ENCODE results near the gene C17orf67. TPM values are rescaled to one million over a fixed set of nuclear protein-coding genes. Genes with fewer than 3 reads are reported as not detected.

The C17orf67 gene
- total RNA-seq, 1 experiment from 2014 or later, result 3.5 TPM

GRCh38 chr17:56838687-56839086 lies 5.0 kb upstream of the C17orf67 start:
- in situ Hi-C loops (cut with HindIII; ENCODE audit: low pct_unique_long_range_greater_than_20kb, low sequenced_read_pairs), result no loop called here
- no peak for DNase-seq (ENCODE audit: low read depth)

- no peak for DNase-seq (ENCODE audit: low read depth)
- in situ Hi-C loops (cut with HindIII; ENCODE audit: low pct_unique_long_range_greater_than_20kb, low sequenced_read_pairs), result no loop called here
These were observed 1.5 kb upstream of the C17orf67 start for GRCh38 chr17:56835264-56835585.

GRCh38 chr17:56834380-56835263 lies 902 bp upstream of the C17orf67 start:
- no peak for DNase-seq (ENCODE audit: low read depth)
- in situ Hi-C loops (cut with HindIII; ENCODE audit: low pct_unique_long_range_greater_than_20kb, low sequenced_read_pairs), result no loop called here

DNA sequence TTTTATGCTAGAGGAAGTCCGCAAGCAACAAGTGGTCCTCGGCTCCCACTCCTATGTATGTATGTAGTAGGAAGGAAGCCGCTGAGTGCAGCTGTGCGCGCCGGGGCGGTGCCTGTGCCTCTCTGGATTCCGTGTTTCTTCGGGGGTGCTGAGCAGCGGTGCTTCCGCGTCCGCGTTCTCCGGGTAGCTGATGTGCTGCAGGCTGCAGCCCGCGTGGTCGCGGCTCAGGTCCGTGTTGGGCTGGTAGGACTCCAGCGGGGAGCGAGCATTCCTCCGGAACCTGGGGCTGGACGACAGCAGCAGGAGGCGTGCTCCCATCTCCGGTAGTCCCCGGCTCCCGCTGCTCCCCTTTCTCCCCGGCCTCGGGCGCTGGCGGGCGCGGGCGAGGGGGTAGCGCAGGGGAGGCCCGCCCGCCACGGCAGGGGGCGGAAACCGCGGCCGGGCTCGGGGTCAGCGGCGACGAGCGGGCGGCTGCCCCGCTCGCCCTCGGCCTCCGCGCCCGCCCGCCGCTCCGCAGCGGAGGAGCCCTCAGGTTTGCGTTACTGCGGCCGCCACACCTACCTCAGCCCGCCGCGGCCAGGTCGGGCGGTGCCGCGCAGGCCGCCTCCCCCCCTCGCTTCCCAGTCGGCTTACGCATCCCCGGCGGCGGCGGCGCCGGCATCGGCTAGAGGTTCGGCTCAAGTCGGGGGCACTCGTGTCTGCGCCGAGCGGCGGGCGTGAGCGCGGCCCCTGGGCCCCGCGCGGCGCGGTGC lies 487 bp downstream of the C17orf67 start:
- in situ Hi-C loops (cut with HindIII; ENCODE audit: low pct_unique_long_range_greater_than_20kb, low sequenced_read_pairs), result no loop called here
- peak; percentile 87 for DNase-seq (ENCODE audit: low read depth)

DNA sequence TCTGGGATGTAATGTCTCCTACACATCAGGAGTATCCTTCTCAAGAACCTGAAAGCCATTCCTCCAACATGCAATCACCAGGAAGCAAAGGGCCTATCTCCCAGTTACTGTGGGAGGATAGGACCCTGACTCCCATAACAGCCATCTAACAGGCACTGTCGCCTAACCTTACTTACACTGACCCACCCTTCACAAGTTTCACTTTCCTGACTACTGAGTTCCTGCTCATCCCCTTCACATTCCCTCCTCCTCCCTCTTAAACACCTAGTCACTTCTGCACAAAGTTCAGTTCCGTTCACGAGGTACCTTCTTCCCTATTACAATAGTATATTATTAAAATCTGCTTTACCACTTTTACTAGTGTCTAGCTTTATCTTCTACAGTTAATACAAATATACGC lies 1.3 kb downstream of the C17orf67 start:
- no peak for DNase-seq (ENCODE audit: low read depth)
- in situ Hi-C loops (cut with HindIII; ENCODE audit: low pct_unique_long_range_greater_than_20kb, low sequenced_read_pairs), result no loop called here

DNA sequence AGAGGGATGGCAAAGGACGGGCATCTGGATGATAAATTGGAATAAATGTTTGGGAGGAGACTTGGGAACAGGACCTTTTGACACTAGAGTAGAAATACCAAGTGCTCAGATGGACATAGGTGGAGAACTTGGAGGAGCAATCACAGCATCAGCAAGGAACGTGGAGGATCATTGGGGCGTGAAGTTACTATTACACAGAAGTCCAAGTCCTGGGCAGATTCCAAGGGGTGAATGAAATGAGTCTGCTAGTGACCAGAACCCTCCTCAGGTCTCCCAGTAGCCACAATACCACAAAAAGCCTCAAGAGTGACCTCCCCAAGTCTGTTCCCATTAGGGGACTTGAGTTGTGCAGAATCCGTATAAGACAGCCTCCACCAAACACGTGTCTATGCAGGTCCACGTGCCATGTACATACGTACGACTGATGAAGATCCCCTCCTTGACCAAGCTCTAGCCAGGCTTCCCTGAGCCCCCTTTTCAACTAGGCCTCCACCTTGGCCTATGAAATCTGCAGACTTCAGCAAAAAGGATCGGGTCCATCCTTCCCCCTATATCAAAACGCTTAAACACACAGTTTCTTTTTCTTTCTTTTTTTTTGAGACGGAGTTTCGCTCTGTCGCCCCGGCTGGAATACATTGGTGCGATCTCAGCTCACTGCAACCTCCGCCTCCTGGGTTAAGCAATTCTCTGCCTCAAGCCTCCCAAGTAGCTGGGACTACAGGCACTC lies 2.2 kb downstream of the C17orf67 start:
- in situ Hi-C loops (cut with HindIII; ENCODE audit: low pct_unique_long_range_greater_than_20kb, low sequenced_read_pairs), result no loop called here

GRCh38 chr17:56830726-56831368 lies 2.9 kb downstream of the C17orf67 start:
- peak; percentile 58 for DNase-seq (ENCODE audit: low read depth)
- in situ Hi-C loops (cut with HindIII; ENCODE audit: low pct_unique_long_range_greater_than_20kb, low sequenced_read_pairs), result no loop called here

More for the DNA sequence above, 2.2 kb downstream of the C17orf67 start:
- DNase-seq (ENCODE audit: low read depth), result peak; percentile 52

GRCh38 chr17:56826611-56827414 lies 6.9 kb downstream of the C17orf67 start:
- in situ Hi-C loops (cut with HindIII; ENCODE audit: low pct_unique_long_range_greater_than_20kb, low sequenced_read_pairs), result no loop called here
- no peak for DNase-seq (ENCODE audit: low read depth)

GRCh38 chr17:56824503-56824902 lies 9.2 kb downstream of the C17orf67 start:
- in situ Hi-C loops (cut with HindIII; ENCODE audit: low pct_unique_long_range_greater_than_20kb, low sequenced_read_pairs), result no loop called here
- DNase-seq (ENCODE audit: low read depth), result no peak

GRCh38 chr17:56823848-56824247 lies 9.9 kb downstream of the C17orf67 start:
- in situ Hi-C loops (cut with HindIII; ENCODE audit: low pct_unique_long_range_greater_than_20kb, low sequenced_read_pairs), result no loop called here
- DNase-seq (ENCODE audit: low read depth), result no peak

DNA sequence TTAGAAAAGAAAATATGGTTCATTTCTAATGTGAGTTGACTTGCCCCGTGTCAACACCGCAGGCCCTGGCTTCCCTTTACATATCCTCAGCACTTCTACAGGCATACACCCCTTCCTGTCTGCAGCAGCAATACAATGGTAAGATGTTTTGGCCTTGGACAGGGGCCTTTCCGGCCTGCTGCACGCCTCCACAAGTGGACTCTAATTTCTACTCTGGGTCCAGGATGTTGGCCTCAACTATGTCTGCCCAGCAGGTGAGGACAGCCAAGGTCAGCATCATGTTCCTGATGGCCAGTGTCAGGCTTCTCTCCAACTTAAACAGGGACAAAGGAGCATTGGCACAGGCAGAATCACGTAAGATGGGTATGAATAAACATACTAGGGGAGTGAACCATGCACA lies 11.0 kb downstream of the C17orf67 start:
- no peak for DNase-seq (ENCODE audit: low read depth)
- in situ Hi-C loops (cut with HindIII; ENCODE audit: low pct_unique_long_range_greater_than_20kb, low sequenced_read_pairs), result no loop called here

- DNase-seq (ENCODE audit: low read depth), result no peak
- in situ Hi-C loops (cut with HindIII; ENCODE audit: low pct_unique_long_range_greater_than_20kb, low sequenced_read_pairs), result no loop called here
These were observed 11.7 kb downstream of the C17orf67 start for GRCh38 chr17:56821847-56822534.

GRCh38 chr17:56820207-56820606 lies 13.5 kb downstream of the C17orf67 start:
- in situ Hi-C loops (cut with HindIII; ENCODE audit: low pct_unique_long_range_greater_than_20kb, low sequenced_read_pairs), result no loop called here

DNA sequence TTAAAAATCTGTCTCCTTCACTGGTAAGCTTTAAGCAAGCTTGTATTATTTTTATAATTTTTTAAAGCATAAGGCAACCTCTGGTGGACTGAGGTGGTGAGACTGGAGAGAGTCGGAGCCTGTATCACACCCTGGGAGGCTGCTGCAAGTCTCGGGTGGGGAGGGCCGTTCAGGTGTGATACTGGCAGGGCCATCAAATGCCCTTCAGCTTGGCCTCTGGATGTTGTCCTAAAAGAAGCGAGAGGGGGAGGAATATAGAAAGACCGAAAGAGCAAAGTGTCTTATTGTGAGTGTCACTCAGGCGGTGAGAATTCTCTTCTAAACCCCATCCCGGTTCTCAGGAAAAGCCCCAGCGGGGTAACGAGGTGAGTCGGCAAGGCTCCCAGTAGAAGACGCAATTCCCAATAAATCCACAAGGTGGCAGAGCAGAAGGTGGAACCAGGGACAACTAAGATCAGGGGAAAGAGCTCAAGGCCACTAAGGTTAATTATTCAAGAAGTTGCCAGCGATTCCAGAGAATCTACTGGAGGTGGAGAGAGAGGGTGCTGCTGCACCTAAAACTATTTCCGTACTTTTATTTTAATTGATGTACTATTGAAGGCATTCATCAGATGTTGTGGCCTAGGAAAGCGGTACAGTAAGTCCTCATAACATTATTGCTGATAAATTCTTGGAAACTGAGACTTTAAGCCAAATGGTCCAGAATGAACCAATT lies 14.1 kb downstream of the C17orf67 start:
- in situ Hi-C loops (cut with HindIII; ENCODE audit: low pct_unique_long_range_greater_than_20kb, low sequenced_read_pairs), result no loop called here
- DNase-seq (ENCODE audit: low read depth), result peak; percentile 75

More at GRCh38 chr17:56820207-56820606, 13.5 kb downstream of the C17orf67 start:
- DNase-seq (ENCODE audit: low read depth), result no peak

GRCh38 chr17:56819030-56819429 lies 14.7 kb downstream of the C17orf67 start:
- in situ Hi-C loops (cut with HindIII; ENCODE audit: low pct_unique_long_range_greater_than_20kb, low sequenced_read_pairs), result no loop called here
- DNase-seq (ENCODE audit: low read depth), result no peak

DNA sequence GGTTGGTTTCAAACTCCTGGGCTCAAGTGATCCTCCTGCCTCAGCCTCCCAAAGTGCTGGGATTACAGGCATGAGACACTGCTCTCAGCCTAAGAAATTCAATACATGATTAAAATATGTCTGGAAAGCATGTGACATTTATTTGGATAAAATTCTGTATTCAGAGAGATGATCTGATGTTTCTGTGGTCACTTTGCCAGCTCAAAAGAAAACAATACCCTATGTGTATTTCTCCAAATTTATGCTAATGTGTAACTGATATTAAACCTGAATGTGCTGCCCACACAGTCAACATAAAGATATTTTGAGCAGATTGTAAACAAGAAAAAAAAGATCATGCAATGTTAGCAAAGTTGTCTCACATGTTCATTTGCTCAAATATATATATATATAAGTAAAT lies 16.7 kb downstream of the C17orf67 start:
- DNase-seq (ENCODE audit: low read depth), result no peak
- in situ Hi-C loops (cut with HindIII; ENCODE audit: low pct_unique_long_range_greater_than_20kb, low sequenced_read_pairs), result no loop called here

GRCh38 chr17:56815711-56816110 lies 18.0 kb downstream of the C17orf67 start:
- in situ Hi-C loops (cut with HindIII; ENCODE audit: low pct_unique_long_range_greater_than_20kb, low sequenced_read_pairs), result no loop called here
- no peak for DNase-seq (ENCODE audit: low read depth)
